HUES48 (cell line): ENCODE data around the gene NUF2.
"Not testable (repeated sequence)": the region's sequence is repeated elsewhere in the genome, so short reads cannot be mapped to it uniquely, and the experiment has no call there.

Experiments
- H3K27ac ChIP-seq: one replicate; pipeline ENCODE4 v1.7.0; 2013; ENCODE audit warnings: low read depth, low read length, inconsistent platforms
- H3K27me3 ChIP-seq: 2 replicates; pipeline ENCODE4 v1.6.1; 2013; ENCODE audit warnings: mild to moderate bottlenecking, low read length; ENCODE audit not compliant: control insufficient read depth, insufficient read depth
- H3K36me3 ChIP-seq: 2 replicates; pipeline ENCODE4 v1.6.1; 2013; ENCODE audit warnings: low read length; ENCODE audit not compliant: control insufficient read depth, insufficient read depth
- H3K4me1 ChIP-seq: 2 replicates; pipeline ENCODE4 v1.6.1; 2013; ENCODE audit warnings: mild to moderate bottlenecking, low read length; ENCODE audit not compliant: control insufficient read depth, insufficient read depth
- H3K4me3 ChIP-seq: 2 replicates; pipeline ENCODE4 v1.5.1; 2013; ENCODE audit warnings: mild to moderate bottlenecking, low read depth, low read length
- H3K9ac ChIP-seq: 2 replicates; pipeline ENCODE4 v1.6.1; 2013; ENCODE audit warnings: mild to moderate bottlenecking, low read depth, low read length, moderate library complexity
- H3K9me3 ChIP-seq: 2 replicates; pipeline ENCODE4 v1.6.1; 2013; ENCODE audit warnings: low read length; ENCODE audit not compliant: control insufficient read depth, insufficient read depth

The NUF2 gene

DNA sequence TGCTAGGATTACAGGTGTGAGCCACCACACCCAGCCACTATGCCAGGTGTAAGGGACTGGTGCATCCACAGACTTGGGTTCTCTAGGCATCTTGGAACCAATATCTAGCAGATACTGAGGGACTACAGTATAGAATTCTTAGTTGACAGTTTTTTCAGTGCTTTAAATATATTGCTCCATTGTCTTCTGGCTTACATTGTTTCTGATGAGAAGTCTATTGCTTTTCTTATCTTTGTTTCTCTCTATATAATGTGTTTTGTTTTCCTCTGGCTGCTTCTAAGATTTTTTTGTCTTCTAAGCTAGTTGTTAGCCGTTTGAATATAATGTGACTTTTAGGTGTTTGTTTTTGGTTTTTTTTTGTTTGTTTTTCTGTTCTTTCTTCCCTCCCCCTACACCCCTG lies 13.5 kb downstream of the NUF2 start:
- Histone ChIP-seq H3K27me3 (no peaks in the 10 kb centered on the region), H3K36me3 (peaks cover 53% of the 10 kb centered on the region)

DNA sequence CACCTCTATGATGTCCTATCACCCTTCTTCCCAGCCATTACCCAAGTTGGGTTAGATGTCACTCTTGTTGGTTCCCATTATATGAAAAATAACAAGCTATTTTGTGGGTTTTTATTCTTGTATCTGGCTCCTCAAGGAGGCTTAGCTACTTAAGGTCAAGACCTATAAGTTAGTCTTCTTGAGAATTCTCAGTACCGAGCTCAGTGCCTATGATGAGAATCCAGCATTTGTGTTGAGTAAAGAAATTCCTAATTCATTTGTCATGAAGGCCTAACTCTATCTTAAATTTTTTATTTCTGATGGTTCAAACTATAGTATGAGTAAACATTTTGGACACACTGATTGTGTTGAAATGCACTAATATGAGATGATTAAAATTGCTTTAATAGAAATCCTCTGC lies 15.9 kb downstream of the NUF2 start:
- H3K27ac ChIP-seq = no peak overlapping the region
- no peaks in the 10 kb centered on the region for H3K9me3 ChIP-seq
- peaks cover 59% of the 10 kb centered on the region for H3K36me3 ChIP-seq

More for the DNA sequence above, 13.5 kb downstream of the NUF2 start:
- H3K4me1 ChIP-seq = no peaks in the 10 kb centered on the region
- no peak overlapping the region for H3K27ac ChIP-seq
- no peak overlapping the region for H3K4me3 ChIP-seq
- no peaks in the 10 kb centered on the region for H3K9me3 ChIP-seq
- no peak overlapping the region for H3K9ac ChIP-seq

DNA sequence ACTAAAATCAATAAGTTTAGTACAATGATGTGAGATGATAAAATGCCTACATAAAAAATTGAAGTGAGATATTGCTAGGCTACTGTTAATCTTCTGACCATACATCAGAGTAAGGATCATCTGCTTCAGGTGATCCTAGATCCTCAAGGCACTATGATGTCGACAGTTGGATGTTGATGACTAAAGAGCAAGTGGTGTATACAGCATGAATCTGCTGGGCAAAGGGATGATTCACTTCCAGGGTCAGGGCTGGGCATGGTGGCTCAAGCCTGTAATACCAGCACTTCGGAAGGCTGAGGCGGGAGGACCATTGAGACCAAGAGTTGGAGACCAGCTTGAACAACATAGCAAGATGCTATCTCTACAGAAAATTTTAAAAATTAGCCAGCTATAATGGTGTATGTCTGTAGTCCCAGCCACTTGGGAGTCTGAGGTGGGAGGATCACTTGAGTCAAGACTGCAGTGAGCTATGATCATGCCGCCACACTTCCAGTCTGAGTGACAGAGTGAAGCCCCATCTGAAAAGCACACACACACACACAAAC lies 24.6 kb downstream of the NUF2 start:
- no peak overlapping the region for H3K4me3 ChIP-seq
- H3K9me3 ChIP-seq = no peaks in the 10 kb centered on the region
- no peak overlapping the region for H3K9ac ChIP-seq
- H3K36me3 ChIP-seq = peaks cover 84% of the 10 kb centered on the region
- no peaks in the 10 kb centered on the region for H3K27me3 ChIP-seq
- no peaks in the 10 kb centered on the region for H3K4me1 ChIP-seq
- no peak overlapping the region for H3K27ac ChIP-seq

More for the DNA sequence above, 15.9 kb downstream of the NUF2 start:
- Histone ChIP-seq H3K27me3 (no peaks in the 10 kb centered on the region), H3K4me1 (no peaks in the 10 kb centered on the region), H3K4me3 (no peak overlapping the region), H3K9ac (no peak overlapping the region)

DNA sequence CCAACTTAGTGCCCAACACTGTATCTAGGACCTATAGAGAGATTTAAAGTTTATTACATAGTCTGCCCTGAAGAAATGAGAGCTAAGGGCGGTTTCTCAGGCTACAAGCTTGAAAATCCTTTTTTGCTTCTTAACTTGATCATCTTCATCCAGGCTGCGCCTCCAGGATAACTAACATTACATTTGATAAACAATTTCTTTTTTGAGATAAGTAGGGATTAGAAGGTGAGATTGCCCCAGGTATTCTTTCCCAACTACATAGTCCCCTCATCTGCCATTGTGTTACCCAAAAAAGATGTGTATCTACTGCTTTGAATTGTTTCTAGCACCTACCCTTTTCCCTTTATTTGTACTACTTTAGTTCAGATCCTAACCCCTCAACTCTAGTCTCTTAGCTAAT lies 25.4 kb downstream of the NUF2 start:
- H3K27me3 ChIP-seq = no peaks in the 10 kb centered on the region
- no peak overlapping the region for H3K9ac ChIP-seq
- no peak overlapping the region for H3K27ac ChIP-seq
- no peaks in the 10 kb centered on the region for H3K4me1 ChIP-seq
- H3K4me3 ChIP-seq = no peak overlapping the region
- peaks cover 91% of the 10 kb centered on the region for H3K36me3 ChIP-seq
- H3K9me3 ChIP-seq = no peaks in the 10 kb centered on the region

DNA sequence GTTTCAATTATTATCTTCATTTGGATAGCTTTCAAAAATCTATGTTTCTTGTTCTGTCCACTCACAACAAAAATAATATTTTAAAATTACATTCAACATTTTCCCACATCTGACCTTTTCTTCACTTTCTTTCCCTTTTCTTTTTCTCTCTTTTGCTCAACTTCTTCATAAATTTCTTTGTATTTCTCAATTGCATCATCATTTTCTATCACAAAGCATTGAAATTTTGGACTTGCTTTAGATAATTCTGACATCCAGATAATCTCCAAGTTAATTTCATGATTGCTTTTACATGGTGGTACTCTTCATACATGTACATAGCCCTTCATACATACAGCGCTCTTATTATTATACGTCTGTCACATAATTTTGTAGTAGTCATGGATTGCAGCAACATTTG lies 30.2 kb downstream of the NUF2 start:
- Histone ChIP-seq H3K27ac (no peak overlapping the region), H3K4me3 (no peak overlapping the region), H3K9me3 (no peaks in the 10 kb centered on the region), H3K27me3 (no peaks in the 10 kb centered on the region), H3K36me3 (peaks cover 94% of the 10 kb centered on the region), H3K9ac (no peak overlapping the region), H3K4me1 (no peaks in the 10 kb centered on the region)

DNA sequence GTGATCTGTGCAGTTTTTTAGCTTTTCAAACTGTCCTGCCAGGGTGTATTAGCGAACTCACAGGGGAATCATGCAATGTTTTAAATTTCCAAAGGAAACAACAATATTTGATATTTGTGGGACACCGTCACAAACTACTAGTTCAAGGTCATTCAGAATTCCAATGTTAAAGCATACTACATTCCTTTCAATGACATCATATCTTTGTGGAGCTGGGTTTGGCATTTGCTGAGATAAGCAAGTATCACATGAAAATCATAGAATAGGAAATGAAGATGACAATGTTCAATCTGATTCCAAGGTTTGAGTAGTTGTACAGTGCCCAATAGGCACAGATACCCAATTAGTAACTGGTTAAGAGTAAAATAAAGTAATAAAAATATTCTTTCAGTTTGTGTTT lies 35.6 kb downstream of the NUF2 start:
- Histone ChIP-seq H3K36me3 (peaks cover 43% of the 10 kb centered on the region), H3K27ac (no peak overlapping the region), H3K9ac (no peak overlapping the region), H3K27me3 (no peaks in the 10 kb centered on the region), H3K4me1 (peaks cover 7% of the 10 kb centered on the region), H3K9me3 (no peaks in the 10 kb centered on the region), H3K4me3 (no peak overlapping the region)

DNA sequence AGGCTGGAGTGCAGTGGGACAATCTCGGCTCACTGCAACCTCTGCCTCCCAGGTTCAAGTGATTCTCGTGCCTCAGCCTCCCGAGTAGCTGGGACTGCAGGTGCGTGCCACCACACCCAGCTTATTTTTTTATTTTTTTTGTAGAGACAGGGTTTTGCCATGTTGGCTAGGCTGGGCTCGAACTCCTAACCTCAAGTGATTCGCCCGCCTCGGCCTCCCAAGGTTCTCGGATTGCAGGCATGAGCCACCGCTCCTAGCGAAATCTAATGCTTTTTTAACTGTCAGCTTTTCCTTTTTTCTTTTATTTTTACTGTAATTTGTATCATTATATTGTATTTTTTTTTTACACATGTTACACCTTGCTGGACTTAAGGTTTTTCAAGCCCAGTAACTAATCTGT lies 36.4 kb downstream of the NUF2 start:
- not testable (repeated sequence) for H3K27me3 ChIP-seq, H3K9ac ChIP-seq, H3K4me1 ChIP-seq, H3K4me3 ChIP-seq, H3K27ac ChIP-seq, H3K9me3 ChIP-seq
- peaks cover 37% of the 10 kb centered on the region; the same call in 1 of the 2 replicates for H3K36me3 ChIP-seq

DNA sequence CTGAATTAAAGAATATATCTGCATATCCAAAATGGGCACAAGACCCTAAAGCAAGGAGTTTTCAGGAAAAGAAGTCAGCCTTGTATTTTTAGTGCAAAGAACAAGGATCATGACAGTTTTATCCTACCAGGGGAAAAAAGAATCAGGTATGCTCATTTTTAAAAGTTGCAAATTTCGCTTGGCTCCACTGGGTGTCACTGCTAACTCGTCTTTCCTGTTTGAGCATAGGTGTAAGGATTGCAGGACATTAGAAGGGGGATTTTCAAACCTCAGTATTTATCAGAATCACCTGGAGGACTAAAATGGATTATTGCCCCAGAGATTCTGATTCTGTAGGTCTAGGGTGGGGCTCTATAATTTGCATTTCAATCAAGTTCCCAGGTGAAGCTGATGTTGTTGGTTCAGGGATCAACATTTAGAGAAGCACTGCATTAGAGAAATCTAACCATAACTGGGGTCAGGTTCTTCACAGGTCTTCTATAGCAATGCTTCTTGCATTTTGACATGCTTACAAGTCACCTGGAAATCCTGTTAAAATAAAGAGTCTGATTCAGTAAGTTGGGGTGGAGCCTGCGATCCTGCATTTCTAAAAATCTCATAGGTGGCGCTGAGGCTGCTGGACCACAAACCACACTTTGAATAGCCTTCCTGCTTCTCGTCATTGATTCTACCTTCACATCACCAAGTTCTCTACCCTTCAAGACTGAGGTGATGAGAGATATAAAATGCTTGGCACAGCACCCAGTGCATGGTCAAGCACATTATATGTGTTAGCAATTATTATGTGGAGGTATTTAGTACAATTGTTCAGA lies 39.6 kb downstream of the NUF2 start:
- Histone ChIP-seq H3K27ac (no peak overlapping the region), H3K9me3 (no peaks in the 10 kb centered on the region), H3K4me3 (no peak overlapping the region), H3K4me1 (peaks cover 21% of the 10 kb centered on the region), H3K9ac (no peak overlapping the region), H3K27me3 (no peaks in the 10 kb centered on the region), H3K36me3 (peaks cover 7% of the 10 kb centered on the region; the same call in 1 of the 2 replicates)

DNA sequence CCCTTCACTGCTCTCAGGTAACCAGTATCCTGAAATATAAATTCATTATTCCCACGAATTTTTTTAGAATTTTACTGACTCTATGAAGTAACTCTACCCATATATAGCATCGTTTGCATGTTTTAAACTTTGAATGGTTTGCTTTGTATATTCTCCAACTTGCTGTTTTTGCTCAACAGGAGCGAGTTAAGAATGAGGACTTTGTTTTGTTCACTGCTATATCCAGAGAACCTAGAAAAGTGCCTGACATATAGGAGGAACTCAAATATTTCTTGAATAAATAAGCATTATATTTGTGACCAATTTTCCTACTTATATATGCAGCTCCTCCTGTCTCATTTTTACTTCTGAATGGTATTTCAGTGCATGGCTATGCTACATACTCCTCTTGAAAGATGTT lies 43.4 kb downstream of the NUF2 start:
- Histone ChIP-seq H3K27me3 (no peaks in the 10 kb centered on the region), H3K4me1 (peaks cover 39% of the 10 kb centered on the region), H3K9me3 (no peaks in the 10 kb centered on the region)

DNA sequence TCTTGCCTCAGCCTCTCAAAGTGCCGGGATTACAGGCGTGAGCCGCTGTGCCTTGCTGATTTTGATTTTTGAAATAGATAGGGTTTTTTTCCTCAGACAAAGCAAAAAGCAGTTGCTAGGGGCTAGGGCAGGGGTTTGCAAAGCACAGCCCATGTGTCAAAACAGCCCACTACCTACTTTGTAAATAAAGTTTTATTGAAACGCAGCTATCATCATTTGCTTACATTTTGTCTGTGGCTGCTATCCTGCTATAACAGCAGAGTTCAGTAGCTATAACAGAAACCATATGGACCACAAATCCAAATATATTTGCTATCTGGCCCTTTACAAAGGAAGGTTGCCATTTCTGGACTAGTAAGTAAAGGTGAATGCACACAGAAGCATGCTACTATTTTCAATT lies 44.8 kb downstream of the NUF2 start:
- Histone ChIP-seq H3K9ac (no peak overlapping the region), H3K27me3 (no peaks in the 10 kb centered on the region), H3K27ac (no peak overlapping the region), H3K4me3 (no peak overlapping the region), H3K36me3 (no peaks in the 10 kb centered on the region), H3K4me1 (peaks cover 35% of the 10 kb centered on the region; the same call in 1 of the 2 replicates), H3K9me3 (no peaks in the 10 kb centered on the region)

More for the DNA sequence above, 43.4 kb downstream of the NUF2 start:
- no peak overlapping the region for H3K9ac ChIP-seq
- no peak overlapping the region for H3K4me3 ChIP-seq
- no peaks in the 10 kb centered on the region for H3K36me3 ChIP-seq
- H3K27ac ChIP-seq = no peak overlapping the region

DNA sequence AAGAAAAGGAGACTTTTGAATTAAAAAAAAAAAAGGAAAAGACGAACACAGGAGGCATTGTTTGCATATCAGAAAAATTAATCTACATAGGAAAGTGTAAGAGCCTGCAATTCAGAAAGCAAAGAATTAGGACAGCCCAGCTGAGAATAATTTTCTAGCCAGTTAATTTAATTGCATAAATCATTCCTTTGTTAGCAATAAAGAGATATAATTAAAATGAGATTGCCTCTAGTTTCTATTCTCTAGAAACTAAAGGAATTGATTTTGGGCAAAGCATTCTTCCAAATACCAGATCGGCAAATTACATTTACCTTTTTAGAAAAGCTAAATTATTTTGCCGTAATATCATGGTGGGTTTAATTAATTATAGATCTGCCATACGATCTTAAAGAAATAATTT lies 46.0 kb downstream of the NUF2 start:
- H3K36me3 ChIP-seq = no peaks in the 10 kb centered on the region
- H3K27ac ChIP-seq = no peak overlapping the region
- no peak overlapping the region for H3K9ac ChIP-seq
- H3K4me3 ChIP-seq = no peak overlapping the region
- H3K4me1 ChIP-seq = peaks cover 32% of the 10 kb centered on the region; the same call in 1 of the 2 replicates
- H3K9me3 ChIP-seq = no peaks in the 10 kb centered on the region
- H3K27me3 ChIP-seq = no peaks in the 10 kb centered on the region
